Peyer's patch (tissue), 4 donors: ENCODE results near the gene BANK1.

Experiments
- POLR2A ChIP-seq, 2 donors: fragments of 450-650 bp; IDR thresholded peaks; one replicate each; pipeline ENCODE4 v1.5.1; 2017; ENCODE audit warnings: antibody characterized with exemption in 2 of 2, mild to moderate bottlenecking in 2 of 2, moderate library complexity in 2 of 2
- TF ChIP-seq, protein P1 (sequence below), 6 experiments: fragments of 450-650 bp in 4 of 6; fragments of 200-600 bp in 2 of 6; sonication (generic) in 1 of 6; IDR thresholded peaks; one replicate each; pipeline ENCODE4 v1.5.1; 2017 to 2019; ENCODE audit warnings: antibody characterized with exemption in 6 of 6, mild to moderate bottlenecking in 3 of 6, moderate library complexity in 1 of 6

DNA sequence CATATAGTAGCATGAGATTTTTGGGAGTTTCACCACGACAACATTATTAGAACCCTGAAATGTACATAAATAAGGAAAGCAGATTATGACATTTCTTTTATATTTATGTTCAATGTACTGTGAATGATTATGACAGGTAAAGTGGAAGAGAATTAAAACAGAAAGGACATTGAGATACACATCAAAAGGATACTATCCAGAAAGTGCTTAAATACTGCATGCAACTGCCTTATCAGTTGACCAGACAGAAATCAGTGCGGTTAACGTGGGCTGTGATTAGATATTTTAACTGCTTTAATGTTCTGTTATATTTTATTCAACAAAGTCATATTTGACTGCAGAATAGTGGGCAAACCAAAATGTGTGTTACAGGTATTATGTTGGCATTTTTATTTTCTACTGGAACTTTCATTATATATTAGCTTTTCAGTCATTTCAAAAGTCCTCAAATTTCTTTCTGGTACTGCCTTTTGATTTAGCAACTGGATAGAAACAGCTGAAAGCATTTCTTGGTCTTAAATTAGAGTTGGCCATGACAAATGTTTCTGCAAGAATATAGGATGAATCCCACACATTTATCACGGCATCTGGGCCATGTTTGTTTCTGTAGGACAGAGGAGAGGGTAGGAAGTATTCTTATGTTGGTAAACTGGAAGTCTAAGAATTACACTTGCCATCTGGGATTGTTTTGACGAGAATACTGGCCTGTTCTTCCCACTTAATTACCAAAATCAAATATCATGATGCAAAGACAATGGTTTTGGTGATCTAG is 299.5 kb downstream of the BANK1 start:
- TF ChIP-seq POLR2A (IDR thresholded peaks at IDR 0.05) = no peak
- TF ChIP-seq, protein P1, sequence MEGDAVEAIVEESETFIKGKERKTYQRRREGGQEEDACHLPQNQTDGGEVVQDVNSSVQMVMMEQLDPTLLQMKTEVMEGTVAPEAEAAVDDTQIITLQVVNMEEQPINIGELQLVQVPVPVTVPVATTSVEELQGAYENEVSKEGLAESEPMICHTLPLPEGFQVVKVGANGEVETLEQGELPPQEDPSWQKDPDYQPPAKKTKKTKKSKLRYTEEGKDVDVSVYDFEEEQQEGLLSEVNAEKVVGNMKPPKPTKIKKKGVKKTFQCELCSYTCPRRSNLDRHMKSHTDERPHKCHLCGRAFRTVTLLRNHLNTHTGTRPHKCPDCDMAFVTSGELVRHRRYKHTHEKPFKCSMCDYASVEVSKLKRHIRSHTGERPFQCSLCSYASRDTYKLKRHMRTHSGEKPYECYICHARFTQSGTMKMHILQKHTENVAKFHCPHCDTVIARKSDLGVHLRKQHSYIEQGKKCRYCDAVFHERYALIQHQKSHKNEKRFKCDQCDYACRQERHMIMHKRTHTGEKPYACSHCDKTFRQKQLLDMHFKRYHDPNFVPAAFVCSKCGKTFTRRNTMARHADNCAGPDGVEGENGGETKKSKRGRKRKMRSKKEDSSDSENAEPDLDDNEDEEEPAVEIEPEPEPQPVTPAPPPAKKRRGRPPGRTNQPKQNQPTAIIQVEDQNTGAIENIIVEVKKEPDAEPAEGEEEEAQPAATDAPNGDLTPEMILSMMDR (IDR thresholded peaks at IDR 0.05) = no peak
